ENCODE results near the gene EPHA7. TPM values are rescaled to one million over a fixed set of nuclear protein-coding genes. Genes with fewer than 3 reads are reported as not detected.

Gene EPHA7
- polyA plus RNA-seq, 1 donor from 2014 or later = 17.4 TPM

- Histone ChIP-seq H2AFZ (ENCODE audit: low read depth, low read length) (no peak overlapping the region), H3K36me3 (ENCODE audit: insufficient read depth, low read length) (no peaks in the 10 kb centered on the region), H4K20me1 (ENCODE audit: insufficient read depth) (no peaks in the 10 kb centered on the region), H3K4me3 (ENCODE audit: low read length) (no peak overlapping the region), H3K79me2 (replicated peaks; ENCODE audit: insufficient read depth, low read length) (no peaks in the 10 kb centered on the region), H3K9me3 (ENCODE audit: low read length) (no peaks in the 10 kb centered on the region), H3K4me2 (ENCODE audit: low read length) (no peak overlapping the region), H3K9ac (ENCODE audit: low read length) (no peak overlapping the region), H3K9me2 (ENCODE audit: insufficient read depth, low read length) (no peaks in the 10 kb centered on the region), H3K27ac (ENCODE audit: low read length) (no peak overlapping the region), H3K27me3 (ENCODE audit: insufficient read depth, low read depth, low read length) (no peaks in the 10 kb centered on the region), H3F3A (ENCODE audit: insufficient read depth, low read length, poor library complexity, severe bottlenecking) (no peaks in the 10 kb centered on the region)
- no peak for TF ChIP-seq EP300 (conservative IDR thresholded peaks at IDR 0.05; ENCODE audit: poor library complexity, severe bottlenecking)
- TF ChIP-seq POLR2AphosphoS5 (IDR thresholded peaks at IDR 0.05) = no peak
- no peak for TF ChIP-seq MXI1 (conservative IDR thresholded peaks at IDR 0.05; ENCODE audit: poor library complexity, severe bottlenecking)
- no peak for TF ChIP-seq TAF1 (IDR thresholded peaks at IDR 0.05; ENCODE audit: low read depth)
- TF ChIP-seq SMC3 (conservative IDR thresholded peaks at IDR 0.05; ENCODE audit: poor library complexity) = no peak
- TF ChIP-seq CTCF (IDR thresholded peaks at IDR 0.05; ENCODE audit: poor library complexity, severe bottlenecking) = no peak
- no peak for TF ChIP-seq RAD21 (conservative IDR thresholded peaks at IDR 0.05)
- TF ChIP-seq REST (IDR thresholded peaks at IDR 0.05; ENCODE audit: borderline replicate concordance) = no peak
- no peak for TF ChIP-seq EZH2 (IDR thresholded peaks at IDR 0.05; ENCODE audit: borderline replicate concordance, insufficient read depth, low read length, poor library complexity, severe bottlenecking)
Measured at GRCh38 chr6:93209358-93209757, 210.0 kb downstream of the EPHA7 start.

GRCh38 chr6:93196406-93196970, 222.9 kb downstream of the EPHA7 start:
- Histone ChIP-seq H3K27me3 (ENCODE audit: insufficient read depth, low read depth, low read length) (no peaks in the 10 kb centered on the region), H3K4me3 (ENCODE audit: low read length) (no peak overlapping the region), H3K9ac (ENCODE audit: low read length) (no peak overlapping the region), H4K20me1 (ENCODE audit: insufficient read depth) (no peaks in the 10 kb centered on the region), H3K9me2 (ENCODE audit: insufficient read depth, low read length) (no peaks in the 10 kb centered on the region), H3K27ac (ENCODE audit: low read length) (no peak overlapping the region), H3K4me2 (ENCODE audit: low read length) (no peak overlapping the region), H3K36me3 (ENCODE audit: insufficient read depth, low read length) (no peaks in the 10 kb centered on the region), H3K9me3 (ENCODE audit: low read length) (no peaks in the 10 kb centered on the region), H2AFZ (ENCODE audit: low read depth, low read length) (no peak overlapping the region), H3F3A (ENCODE audit: insufficient read depth, low read length, poor library complexity, severe bottlenecking) (no peaks in the 10 kb centered on the region), H3K79me2 (replicated peaks; ENCODE audit: insufficient read depth, low read length) (no peaks in the 10 kb centered on the region)
- TF ChIP-seq EZH2 (IDR thresholded peaks at IDR 0.05; ENCODE audit: borderline replicate concordance, insufficient read depth, low read length, poor library complexity, severe bottlenecking) = no peak
- TF ChIP-seq TAF1 (IDR thresholded peaks at IDR 0.05; ENCODE audit: low read depth) = no peak
- TF ChIP-seq RAD21 (conservative IDR thresholded peaks at IDR 0.05) = no peak
- TF ChIP-seq REST (IDR thresholded peaks at IDR 0.05; ENCODE audit: borderline replicate concordance) = no peak
- TF ChIP-seq EP300 (conservative IDR thresholded peaks at IDR 0.05; ENCODE audit: poor library complexity, severe bottlenecking) = no peak
- TF ChIP-seq SMC3 (conservative IDR thresholded peaks at IDR 0.05; ENCODE audit: poor library complexity) = no peak
- no peak for TF ChIP-seq POLR2AphosphoS5 (IDR thresholded peaks at IDR 0.05)
- no peak for TF ChIP-seq CTCF (IDR thresholded peaks at IDR 0.05; ENCODE audit: poor library complexity, severe bottlenecking)
- no peak for TF ChIP-seq MXI1 (conservative IDR thresholded peaks at IDR 0.05; ENCODE audit: poor library complexity, severe bottlenecking)

Data from neural cell (in vitro differentiated cells).